NCI-H82 treated with DMSO at 0.1 percent for 48 hours (cell line): ENCODE results near the gene ACCS.

Experiments used
- DNase-seq: peaks from one replicate; lab custom pipeline; 2025; ENCODE audit not compliant: unreplicated experiment; lab: John Stamatoyannopoulos, UW

Gene ACCS, protein sequence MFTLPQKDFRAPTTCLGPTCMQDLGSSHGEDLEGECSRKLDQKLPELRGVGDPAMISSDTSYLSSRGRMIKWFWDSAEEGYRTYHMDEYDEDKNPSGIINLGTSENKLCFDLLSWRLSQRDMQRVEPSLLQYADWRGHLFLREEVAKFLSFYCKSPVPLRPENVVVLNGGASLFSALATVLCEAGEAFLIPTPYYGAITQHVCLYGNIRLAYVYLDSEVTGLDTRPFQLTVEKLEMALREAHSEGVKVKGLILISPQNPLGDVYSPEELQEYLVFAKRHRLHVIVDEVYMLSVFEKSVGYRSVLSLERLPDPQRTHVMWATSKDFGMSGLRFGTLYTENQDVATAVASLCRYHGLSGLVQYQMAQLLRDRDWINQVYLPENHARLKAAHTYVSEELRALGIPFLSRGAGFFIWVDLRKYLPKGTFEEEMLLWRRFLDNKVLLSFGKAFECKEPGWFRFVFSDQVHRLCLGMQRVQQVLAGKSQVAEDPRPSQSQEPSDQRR

DNA sequence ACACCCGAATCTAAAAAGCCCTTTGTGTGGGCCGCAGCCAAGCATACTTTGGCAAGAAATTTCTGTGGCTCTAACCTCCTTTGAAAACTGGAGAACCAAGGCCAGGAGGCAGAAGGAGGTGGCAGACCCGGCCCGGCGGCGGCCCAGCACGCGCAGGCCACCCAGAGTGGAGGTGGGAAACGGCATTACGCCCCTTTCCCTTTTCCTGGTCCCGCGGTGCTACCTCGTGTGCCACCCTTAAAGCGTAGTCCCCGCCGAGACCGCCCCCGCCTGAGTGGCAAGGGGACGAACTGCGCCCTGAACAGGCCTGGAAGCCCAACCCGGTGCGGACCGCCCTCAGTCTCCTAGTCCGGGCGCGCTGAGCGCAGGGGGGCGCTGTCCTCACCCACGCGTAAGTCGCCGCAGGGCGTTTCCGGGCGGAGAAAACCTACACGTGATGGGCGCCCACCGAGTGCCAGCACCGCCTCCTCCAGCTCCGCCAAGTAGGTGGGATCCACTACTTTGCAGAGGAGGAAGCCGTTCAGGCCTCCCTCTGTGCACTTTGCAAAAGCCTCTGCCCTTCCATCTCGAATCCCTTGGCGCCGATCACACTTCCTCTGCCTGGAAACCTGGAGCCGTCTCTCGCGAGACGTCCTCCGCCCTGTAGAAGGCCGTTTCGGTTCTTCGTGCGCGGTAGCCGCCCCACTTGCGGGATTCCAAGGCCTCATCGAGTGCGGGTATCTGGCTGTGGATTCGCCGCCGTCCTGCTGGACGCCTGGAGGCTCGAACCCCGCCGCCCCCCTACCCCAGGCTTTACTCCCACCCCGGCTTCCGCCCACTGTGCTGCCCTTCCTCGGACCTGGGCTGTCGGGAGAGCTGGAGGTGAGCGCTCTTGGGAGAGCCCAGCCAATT, at the start of gene ACCS:
ACCS (plus strand) TSS at position 430 of the 891 bp plus-strand sequence. CDS start 1,358 bp downstream, outside the sequence.
- no peak for DNase-seq

DNA sequence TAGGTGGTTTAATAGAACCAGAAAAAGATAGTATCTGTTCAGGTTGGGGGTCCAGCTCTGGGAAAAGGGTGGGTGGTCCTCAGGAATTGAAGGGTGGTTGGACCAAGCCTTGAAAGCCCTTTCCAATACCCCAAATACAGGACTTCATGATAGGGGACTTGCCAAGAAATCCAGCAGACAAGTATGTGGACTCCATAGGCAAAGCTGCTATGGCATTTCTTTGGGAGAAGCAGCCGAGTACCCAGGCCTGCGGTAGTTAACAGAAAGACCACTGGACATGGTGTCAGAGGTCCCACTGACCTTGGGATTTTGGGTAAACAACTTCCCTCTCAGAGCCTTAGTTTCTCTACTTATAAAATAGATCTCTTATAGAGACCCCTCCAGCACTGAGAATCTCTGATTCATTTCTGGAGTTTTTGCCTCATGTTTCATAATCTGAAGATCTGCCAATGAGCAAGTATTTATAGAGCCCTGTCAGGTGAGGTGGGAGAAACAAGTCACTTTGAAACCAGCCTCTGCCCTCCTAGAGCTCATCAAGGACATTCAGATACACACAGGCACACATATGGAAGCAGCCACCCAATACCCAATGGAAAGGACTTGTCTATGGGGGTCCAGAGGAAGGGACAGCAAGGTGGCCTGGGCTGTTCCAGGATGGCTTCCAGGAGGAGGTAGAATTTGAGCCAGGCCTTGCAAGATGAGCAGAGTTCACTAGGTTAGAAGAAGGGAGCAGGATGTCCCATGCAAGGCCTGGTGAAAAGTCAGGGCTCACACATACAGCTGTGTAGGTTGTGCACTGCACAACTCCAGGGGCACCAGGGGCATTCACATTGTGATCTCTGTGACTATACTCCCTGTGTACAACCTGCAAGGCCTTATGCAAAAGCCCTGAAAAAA, 49.3 kb upstream of the ACCS start:
- no peak for DNase-seq

DNA sequence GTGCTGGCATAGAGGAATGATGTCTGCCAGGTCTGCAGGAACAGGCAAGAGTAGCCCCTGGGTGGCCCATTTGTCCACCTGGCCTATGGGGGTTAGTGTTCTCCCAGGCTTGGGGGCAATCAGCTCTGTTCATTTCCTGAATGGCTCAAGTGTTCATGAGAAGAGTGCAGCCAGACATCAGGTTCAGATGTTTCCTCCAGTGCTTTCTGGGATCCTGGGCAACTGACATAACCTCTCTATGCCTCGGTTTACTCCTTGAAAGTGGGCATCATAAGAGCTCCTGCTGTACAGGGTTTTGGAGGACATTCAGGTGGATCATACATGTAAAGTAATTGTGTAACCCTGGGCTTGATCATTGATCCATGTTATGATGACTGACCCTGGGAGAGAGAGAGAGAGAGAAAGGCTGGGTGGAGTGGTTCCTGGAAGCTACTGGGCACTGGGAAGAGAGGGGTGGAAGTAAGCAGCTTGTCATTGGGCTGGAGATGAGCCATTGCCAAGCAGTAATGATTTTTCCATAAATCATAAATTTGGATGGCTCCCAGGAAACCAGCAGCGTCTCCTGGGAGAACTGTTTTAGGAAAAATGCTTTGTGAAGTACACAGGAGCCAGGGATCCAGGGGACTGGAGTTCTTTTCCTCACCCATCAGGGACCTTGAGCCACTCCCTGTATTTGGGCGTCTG, 48.5 kb upstream of the ACCS start:
- DNase-seq = no peak

DNA sequence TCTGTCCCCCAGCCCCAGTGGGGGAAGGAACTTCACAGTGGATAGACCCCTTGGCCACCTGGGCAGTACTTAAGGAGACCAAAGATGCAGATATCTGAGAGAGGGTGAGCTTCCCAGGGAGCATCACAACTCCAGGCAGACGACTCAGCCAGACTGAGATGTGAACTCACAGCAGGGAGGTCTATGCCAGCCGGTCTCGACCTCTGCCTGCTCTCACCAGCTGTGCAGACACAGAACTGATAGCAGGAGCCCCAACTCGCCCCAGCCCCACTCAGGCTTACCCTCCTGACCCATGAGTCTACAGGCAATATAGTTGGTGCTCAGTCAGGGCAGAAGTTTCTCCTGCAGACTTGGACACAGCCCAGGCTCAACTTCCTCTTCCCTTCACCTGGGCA, 47.9 kb upstream of the ACCS start:
- DNase-seq = no peak

DNA sequence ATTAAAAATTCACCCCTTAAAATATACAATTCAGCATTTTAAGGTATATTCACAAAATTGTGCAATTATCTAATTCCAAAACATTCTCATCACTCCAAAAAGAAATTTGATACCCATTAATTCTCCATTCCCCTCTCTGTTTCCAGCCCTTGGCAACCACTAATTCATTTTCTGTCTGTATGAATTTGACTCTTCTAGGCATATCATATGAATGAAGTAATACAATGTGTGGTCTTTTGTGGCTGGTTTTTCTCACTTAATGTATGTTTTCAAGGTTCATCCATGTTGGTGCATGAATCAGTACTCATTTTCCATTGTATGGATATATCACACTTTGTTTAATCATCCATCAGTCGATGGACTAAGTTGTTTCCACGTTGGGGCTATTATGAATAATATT, 47.2 kb upstream of the ACCS start:
- no peak for DNase-seq

DNA sequence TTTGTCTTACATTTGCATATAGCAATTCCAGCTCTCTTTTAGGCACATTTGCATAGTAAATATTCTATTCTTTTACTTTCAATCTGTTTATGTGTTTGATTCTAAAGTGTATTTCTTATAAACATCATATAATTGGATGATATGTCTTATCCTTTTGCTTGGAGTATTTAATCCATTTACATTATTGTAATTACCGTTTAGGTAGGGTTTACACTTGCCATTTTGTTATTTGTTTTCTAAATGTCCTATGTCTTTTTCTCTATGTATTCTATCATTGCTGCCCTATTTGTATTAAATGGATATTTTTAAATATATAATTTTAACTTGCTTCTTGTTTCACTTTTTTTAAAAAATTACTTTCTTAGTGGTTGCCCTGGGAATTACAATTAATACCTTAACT, 41.1 kb upstream of the ACCS start:
- no peak for DNase-seq

DNA sequence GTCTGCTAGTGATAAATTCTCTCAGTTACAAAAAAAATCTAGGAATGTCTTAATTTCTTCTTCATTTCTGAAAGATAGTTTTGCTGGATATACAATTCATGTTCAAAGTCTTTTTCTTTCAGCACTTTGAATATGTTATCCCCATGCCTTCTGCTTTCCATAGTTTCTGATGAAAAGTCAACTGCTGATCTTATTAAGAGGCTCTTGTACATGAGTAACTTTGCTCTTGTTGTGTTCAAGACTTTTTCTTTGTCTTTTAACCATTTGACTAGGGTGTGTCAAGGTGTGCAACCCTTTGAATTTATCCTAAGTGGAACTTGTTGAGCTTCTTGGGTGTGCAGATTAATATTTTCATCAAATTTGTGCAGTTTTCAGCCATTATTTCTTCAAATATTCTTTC, 40.3 kb upstream of the ACCS start:
- DNase-seq = no peak

DNA sequence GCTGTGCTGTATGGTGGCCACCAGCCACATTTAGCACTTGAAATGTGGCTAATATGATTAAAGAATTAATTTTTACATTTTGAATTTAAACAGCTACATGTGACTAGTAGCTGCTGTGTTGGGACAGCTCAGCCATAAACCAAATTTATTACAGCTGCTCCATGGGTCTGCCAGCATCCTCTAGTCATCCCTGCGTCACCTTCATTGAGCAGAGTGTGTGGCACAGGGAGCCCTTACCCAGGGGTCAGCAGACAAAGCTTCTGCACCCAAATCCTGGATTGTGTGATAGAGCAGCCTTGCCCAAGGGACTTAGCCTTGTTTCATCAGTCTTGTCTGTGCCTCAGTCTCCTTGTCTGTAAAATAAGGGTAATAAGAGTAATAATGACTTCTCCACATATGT, 37.7 kb upstream of the ACCS start:
- no peak for DNase-seq

DNA sequence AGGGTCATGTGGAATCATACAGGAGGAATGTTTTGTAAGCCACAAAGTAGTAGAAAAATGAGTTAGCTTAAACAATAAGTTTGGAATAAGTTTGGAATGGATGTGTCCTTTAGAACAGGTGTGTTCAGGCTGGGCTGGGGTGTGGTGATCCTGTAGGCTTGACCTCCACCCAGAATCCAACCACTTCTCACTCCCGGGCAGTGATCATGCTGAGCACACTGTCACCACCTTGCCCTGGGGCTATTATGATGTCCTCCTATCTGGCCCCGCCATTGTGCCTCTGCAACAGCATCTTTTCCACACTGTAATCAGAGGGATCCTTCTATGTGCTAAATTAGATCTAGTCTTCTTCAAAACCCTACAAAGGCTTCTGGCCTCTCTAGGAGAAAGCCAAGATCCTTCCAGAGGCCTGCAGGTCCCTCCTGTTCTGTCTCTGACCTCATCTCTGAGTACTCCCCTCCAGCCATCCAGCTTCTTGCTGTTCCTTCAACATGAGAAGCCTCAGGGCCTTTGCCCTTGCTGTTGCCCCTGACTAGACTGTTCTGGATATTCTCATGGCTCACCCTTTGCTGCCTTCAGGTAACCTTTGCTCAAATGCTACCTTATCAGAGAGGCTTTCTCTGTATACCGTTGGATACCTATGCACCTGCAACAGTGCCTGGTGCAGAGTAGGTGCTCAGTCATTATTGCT, 37.1 kb upstream of the ACCS start:
- DNase-seq = no peak

DNA sequence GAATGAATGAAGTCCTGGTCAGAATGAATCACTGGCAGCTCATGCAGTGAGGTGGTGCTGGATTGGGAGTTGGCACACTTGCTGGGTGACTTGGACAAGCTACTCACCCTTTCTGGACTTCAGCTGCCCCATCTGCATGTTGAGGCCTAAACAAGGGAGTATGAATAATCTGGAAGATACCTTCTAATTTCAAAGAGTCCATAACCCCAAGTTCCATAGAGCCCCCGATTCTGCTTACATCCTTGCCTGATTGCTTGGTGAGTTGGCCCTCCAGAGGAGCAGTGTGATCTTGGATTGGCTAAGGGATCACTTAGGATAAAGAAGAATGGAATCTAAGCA, 36.6 kb upstream of the ACCS start:
- DNase-seq = no peak

DNA sequence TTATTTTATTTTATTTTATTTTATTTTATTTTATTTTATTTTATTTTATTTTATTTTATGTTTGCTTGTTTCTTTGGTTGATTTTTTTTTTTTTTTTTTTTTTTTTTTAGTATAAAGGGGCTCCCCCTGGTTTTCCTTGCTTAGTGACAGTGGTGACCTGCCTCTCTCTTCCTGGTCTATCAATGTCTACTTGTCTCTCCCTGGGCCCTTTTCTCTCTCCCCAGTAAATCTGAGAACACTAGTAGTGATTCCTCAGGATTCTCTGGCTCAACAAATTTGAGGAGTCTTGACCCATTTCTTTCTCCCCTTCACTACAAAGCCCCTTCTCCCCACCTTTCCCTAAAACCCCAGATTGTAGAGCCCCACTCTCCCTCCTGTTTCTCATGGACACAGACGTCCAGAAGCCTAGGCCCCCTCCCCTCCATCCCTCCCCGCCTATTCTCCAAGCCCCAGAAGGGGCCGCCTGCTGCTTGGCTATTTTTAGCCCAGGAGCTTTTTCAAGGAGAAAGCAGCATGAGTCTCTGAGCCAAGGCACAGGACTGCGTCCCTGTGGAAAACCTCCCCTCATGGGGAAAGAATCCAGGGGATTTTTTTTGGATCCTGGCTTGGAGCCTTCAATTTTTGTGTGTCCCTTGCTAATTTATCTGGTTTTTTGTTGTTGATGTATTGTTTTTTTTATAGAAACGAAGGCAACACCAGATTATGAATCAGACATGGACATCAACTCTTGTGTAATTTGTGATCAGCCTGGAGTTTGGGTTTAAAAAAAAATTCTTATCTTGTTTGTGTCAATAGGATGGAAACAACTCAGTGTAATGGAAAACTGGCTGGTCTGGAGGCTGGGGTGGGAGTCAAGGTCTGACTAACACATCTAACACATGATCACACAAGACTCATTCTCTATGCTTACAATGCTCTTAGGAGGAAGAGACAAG, 35.8 kb upstream of the ACCS start:
- peak; percentile 42 for DNase-seq

DNA sequence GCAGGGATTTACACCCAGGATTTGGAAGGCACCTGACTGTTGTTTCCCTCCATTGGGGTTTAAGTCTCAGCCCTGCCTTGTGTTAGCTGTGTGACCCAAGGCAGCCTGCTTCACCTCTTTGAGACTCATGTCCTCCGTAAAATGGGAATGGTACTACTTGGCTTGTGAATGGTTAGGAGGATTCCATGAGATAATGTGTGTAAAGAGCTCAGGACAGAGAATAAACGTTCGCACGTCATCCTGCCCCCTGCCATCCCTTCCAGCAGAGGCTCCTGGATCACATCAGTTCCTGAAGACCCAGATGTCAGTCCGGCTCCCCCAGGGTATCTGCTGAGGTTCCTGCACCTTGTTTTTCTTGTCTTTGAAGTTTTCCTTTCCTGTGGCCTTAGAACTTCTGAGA, 35.1 kb upstream of the ACCS start:
- no peak for DNase-seq

DNA sequence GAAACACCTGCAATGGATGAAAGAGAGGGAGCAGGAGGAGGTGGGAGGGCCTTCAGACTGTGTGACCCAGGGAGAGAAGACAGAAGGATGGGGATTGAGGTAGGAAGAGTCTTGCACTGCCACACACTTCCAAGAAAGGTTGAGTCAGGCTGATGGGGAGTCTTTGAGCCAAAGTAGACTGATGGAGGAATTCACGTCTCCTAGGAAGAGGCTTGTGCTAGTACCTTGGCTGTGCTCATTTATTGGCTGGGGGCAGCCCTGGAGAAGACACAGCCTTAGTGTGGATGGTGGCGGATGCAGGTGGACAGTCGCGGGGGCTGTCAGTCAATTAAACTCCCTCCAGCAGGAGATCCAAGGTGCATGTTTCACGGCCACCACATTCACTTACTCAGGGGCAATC, 34.5 kb upstream of the ACCS start:
- DNase-seq = no peak

DNA sequence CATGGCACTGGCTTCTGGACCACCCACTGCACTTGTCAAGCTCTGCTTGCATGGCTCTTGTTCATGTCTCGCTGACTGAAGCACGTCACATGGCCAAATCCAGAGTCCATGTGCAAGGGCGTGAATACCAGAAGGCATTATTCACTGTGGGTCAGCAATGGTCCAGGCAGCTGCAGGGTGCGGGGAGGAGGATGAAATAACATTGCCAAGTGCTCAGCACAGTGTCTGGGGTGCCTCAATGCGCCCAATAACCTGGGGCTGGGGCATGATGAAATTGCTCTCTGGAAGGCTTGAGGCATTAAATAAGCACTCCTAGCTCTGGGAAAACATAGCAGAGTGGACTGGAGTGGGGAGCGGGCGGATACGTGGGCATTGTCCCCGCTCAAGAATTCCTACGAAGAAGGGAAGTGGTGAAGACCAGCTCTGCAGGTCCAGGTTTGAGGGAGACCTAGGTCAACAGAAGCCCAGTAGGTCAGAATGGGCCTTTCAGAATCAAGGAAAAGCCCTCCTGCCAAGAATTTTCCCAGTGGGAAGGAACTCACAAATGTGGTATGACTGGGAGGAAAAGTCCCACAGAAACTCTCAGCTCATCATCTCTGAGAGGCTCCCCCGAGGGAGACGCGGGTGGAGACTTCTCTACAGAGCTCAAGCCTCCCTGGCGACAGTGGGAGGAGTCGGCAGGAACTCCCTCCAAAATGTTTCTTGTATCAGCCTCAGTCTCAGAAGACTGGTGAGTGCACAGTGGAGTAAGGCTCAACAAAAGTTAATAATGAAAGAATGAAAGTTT, 33.6 kb upstream of the ACCS start:
- no peak for DNase-seq

DNA sequence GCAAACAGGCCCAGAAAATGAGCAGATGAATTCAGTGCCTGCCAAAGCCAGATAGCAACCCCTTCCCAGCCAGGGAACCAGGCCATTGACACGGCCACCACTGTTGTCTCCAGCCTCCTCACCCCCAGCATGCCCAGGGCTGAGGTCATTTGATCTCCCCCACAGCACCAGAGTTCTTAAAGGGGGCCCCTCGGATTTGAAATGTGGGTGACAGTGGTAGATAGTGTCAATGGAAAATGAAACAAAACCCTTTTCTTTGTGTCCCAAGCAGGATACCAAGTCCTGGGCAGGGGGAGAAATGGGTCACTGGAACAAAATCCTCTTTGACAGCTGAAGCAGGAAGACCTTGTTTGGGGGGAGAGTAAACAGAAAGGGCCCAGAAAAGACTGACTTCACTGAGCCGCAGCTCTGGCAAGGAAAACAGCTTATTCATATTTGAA, 32.6 kb upstream of the ACCS start:
- DNase-seq = no peak

DNA sequence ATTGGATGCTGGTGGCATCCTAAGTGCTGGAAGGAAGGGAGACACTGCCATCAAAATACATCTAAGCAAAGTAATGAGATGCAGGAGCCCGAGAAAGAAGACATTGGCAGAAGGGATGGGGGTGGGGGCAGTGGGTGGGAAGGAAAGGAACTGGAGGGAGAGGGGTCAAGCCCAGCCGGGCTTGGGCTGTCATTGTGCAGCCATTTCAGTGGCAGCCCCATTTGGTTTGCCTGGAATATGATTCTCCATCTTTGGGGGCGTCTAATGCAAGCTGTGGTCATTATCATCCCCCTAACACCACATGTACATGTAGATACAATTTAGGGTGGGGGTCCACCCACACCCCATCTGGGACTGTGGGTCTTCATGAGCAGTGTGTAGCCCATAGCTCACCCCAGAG, 32.2 kb upstream of the ACCS start:
- DNase-seq = no peak

DNA sequence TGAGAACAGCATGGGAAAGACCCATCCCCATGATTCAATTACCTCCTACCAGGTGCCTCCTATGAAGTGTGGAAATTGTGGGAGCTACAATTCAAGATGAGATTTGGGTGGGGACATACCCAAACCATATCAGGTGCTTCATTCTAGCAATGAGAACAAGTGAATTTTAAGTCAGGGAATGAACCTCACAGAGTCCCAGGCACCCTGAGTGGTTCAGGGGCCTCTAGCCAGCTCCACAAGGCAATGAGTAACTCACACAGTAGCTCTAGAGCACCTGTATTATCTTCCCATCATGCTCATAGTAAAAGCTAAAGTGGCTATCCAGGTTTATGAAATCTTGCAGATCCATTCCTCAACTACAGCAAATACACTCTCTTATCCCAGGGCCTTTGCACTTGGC, 31.4 kb upstream of the ACCS start:
- DNase-seq = no peak
